ENCODE results near the gene TUB. TPM values are rescaled to one million over a fixed set of nuclear protein-coding genes. Genes with fewer than 3 reads are reported as not detected.

TUB gene
- total RNA-seq, 1 donor from 2014 or later, result 0.29 TPM

DNA sequence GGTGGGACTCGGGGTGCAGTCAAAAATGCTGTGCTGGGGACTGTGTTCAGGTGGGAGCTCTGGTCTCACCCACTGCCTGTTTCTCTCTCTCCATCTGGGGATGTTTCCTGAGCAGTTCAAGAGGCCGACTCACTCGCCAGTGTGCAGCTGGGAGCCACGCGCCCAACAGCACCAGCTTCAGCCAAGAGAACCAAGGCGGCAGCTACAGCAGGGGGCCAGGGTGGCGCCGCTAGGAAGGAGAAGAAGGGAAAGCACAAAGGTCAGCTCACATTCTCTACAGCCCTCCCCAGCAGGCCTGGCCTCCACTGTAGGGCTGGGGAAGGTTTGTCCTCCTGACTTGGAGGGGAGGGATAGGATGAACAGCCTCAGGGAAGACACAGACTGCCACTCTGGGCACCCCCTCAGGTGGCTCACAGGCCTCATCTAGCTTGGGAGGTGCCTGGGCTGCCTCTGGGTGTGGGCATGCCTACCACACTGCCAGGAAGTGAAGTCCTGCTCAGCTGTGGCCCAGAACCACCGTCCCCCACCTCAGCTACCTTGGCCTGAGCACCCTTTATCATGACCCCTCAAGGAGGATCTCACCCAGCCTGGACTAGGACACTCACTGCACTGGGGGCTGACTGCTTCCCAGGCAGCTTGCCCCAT lies 13.0 kb downstream of the TUB start:
- Mint-ChIP-seq H3K27me3 (ENCODE audit: insufficient read depth) (no peaks in the 10 kb centered on the region), H3K4me1 (ENCODE audit: low read depth) (no peaks in the 10 kb centered on the region), H3K9me3 (no peaks in the 10 kb centered on the region), H3K27ac (no peak overlapping the region), H3K4me3 (no peak overlapping the region), H3K36me3 (ENCODE audit: low read depth) (no peaks in the 10 kb centered on the region)
- intact Hi-C loops (cut with micrococcal nuclease), result no loop called here
- no peak for DNase-seq (ENCODE audit: low spot score)

DNA sequence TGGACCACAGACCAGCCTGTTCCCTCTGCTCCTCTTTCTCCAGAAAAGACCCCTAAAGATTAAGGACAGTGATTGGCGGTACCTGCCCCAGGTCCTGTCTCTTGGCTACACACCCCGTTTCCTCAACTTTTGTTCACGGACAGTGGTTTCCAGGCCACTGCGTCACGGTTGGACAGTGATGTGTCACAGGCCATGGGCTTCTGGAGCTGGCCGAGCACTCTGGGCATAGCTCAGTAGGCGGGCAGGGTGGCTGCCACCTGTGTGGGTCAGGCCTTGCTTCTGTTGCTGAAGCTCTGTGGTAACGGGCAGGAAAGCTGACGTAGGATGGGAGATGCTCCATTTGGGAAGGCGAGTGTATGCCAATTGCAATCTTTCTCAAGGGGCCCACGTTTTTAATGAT lies 13.6 kb downstream of the TUB start:
- no peak overlapping the region for H3K27ac Mint-ChIP-seq
- no peak overlapping the region for H3K4me3 Mint-ChIP-seq
- H3K36me3 Mint-ChIP-seq (ENCODE audit: low read depth), result no peaks in the 10 kb centered on the region
- no peak for DNase-seq (ENCODE audit: low spot score)
- H3K4me1 Mint-ChIP-seq (ENCODE audit: low read depth), result no peaks in the 10 kb centered on the region
- intact Hi-C loops (cut with micrococcal nuclease), result no loop called here
- no peaks in the 10 kb centered on the region for H3K27me3 Mint-ChIP-seq (ENCODE audit: insufficient read depth)
- H3K9me3 Mint-ChIP-seq, result no peaks in the 10 kb centered on the region

DNA sequence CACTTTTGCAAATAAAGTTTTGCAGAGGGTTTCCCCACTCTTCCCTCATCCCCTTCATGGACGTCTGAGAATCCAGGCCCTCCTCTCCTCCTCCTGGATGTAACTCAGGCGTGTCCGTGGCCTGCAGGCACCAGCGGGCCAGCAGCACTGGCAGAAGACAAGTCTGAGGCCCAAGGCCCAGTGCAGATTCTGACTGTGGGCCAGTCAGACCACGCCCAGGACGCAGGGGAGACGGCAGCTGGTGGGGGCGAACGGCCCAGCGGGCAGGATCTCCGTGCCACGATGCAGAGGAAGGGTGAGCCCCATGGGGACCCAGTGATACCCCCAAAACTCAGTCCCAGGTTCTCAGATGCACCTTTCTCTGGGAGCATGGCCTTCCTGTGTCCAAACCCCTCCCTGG lies 14.4 kb downstream of the TUB start:
- DNase-seq (ENCODE audit: low spot score), result no peak
- Mint-ChIP-seq H3K27me3 (ENCODE audit: insufficient read depth) (no peaks in the 10 kb centered on the region), H3K9me3 (no peaks in the 10 kb centered on the region), H3K36me3 (ENCODE audit: low read depth) (no peaks in the 10 kb centered on the region), H3K4me3 (no peak overlapping the region), H3K4me1 (ENCODE audit: low read depth) (no peaks in the 10 kb centered on the region), H3K27ac (no peak overlapping the region)
- intact Hi-C loops (cut with micrococcal nuclease), result no loop called here

DNA sequence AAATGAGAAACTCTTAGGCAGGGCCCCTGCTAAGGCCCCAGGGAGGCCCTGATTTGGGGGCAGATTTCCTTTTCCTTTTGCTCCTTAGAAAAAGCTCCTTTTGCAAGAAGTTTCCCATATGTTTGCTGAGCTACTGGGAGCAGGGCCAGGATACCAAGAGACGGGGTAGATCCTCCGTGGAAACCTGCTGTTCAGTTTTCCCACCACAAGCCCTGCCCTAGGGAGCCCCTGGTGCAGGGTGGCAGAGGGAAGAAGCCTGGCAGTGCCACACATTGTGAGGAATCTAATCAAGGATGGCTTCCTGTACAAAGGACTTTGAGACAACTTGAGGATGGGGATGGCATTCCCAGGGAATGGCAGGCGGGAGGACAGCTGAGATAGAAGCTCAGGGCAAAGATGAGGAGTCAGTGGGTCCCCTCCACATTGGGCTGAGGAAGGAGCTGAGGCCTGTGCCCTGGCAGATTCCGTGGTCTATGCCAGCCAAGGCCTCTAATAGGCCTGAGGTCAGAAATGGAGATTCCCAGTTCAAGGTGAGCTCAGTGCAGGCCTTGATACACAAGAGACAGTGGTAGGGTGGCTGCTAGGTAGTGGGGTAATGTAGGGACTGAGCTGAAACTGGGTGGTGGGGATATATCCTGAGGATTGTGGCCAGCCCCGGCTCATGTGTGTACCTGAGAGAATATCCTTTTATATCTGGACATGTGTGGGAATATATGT lies 15.0 kb downstream of the TUB start:
- H3K9me3 Mint-ChIP-seq, result no peaks in the 10 kb centered on the region
- H3K27me3 Mint-ChIP-seq (ENCODE audit: insufficient read depth), result no peaks in the 10 kb centered on the region
- H3K36me3 Mint-ChIP-seq (ENCODE audit: low read depth), result no peaks in the 10 kb centered on the region
- H3K4me3 Mint-ChIP-seq, result no peak overlapping the region
- H3K4me1 Mint-ChIP-seq (ENCODE audit: low read depth), result no peaks in the 10 kb centered on the region
- intact Hi-C loops (cut with micrococcal nuclease), result no loop called here
- no peak overlapping the region for H3K27ac Mint-ChIP-seq
- DNase-seq (ENCODE audit: low spot score), result no peak

DNA sequence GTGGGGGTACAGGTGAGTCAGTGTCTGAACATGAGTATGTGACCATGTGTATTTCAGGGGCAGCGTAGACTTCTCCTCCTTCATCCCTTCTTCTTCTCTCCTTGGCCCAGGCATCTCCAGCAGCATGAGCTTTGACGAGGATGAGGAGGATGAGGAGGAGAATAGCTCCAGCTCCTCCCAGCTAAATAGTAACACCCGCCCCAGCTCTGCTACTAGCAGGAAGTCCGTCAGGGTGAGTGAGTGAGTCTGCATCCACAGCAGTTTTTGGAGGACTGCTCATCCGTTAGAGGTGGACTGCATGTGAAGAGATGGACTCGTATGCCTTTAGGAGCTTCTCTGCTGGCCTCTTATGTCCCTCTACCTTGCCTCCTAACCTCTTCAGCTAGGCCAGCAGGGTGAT lies 15.6 kb downstream of the TUB start:
- intact Hi-C loops (cut with micrococcal nuclease), result no loop called here
- DNase-seq (ENCODE audit: low spot score), result no peak
- Mint-ChIP-seq H3K9me3 (no peaks in the 10 kb centered on the region), H3K27me3 (ENCODE audit: insufficient read depth) (no peaks in the 10 kb centered on the region), H3K4me1 (ENCODE audit: low read depth) (no peaks in the 10 kb centered on the region), H3K27ac (no peak overlapping the region), H3K36me3 (ENCODE audit: low read depth) (no peaks in the 10 kb centered on the region), H3K4me3 (no peak overlapping the region)

DNA sequence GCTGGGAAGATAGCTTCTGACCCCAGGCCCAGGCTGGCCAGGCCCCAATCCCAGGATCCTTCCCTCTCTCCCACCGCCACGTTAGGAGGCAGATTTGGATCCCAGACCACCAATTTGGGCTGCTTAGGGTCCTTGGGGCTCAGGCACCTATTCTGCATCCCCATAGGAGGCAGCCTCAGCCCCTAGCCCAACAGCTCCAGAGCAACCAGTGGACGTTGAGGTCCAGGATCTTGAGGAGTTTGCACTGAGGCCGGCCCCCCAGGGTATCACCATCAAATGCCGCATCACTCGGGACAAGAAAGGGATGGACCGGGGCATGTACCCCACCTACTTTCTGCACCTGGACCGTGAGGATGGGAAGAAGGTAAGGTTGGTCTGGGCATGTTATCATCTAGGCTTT lies 16.1 kb downstream of the TUB start:
- Mint-ChIP-seq H3K4me1 (ENCODE audit: low read depth) (no peaks in the 10 kb centered on the region), H3K27ac (no peak overlapping the region), H3K4me3 (no peak overlapping the region), H3K36me3 (ENCODE audit: low read depth) (no peaks in the 10 kb centered on the region), H3K27me3 (ENCODE audit: insufficient read depth) (no peaks in the 10 kb centered on the region), H3K9me3 (no peaks in the 10 kb centered on the region)
- intact Hi-C loops (cut with micrococcal nuclease), result no loop called here
- DNase-seq (ENCODE audit: low spot score), result no peak

DNA sequence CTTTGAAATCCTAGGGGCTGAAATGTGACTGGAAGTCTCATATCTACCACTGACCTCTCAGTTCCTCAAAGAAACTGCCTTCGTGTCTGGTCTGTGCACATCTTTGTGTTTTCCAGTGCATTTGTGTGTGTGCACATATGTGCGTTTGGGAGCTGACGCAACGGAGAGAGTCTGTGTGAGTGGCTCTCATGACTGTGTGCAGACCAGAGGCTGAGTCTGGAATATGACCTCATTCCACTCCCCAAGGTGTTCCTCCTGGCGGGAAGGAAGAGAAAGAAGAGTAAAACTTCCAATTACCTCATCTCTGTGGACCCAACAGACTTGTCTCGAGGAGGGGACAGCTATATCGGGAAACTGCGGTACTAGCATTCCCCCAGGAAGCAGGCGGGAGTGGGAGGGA lies 16.5 kb downstream of the TUB start:
- intact Hi-C loops (cut with micrococcal nuclease), result no loop called here
- DNase-seq (ENCODE audit: low spot score), result no peak
- H3K27me3 Mint-ChIP-seq (ENCODE audit: insufficient read depth), result no peaks in the 10 kb centered on the region
- H3K36me3 Mint-ChIP-seq (ENCODE audit: low read depth), result no peaks in the 10 kb centered on the region
- H3K4me1 Mint-ChIP-seq (ENCODE audit: low read depth), result no peaks in the 10 kb centered on the region
- H3K4me3 Mint-ChIP-seq, result no peak overlapping the region
- no peak overlapping the region for H3K27ac Mint-ChIP-seq
- H3K9me3 Mint-ChIP-seq, result no peaks in the 10 kb centered on the region

DNA sequence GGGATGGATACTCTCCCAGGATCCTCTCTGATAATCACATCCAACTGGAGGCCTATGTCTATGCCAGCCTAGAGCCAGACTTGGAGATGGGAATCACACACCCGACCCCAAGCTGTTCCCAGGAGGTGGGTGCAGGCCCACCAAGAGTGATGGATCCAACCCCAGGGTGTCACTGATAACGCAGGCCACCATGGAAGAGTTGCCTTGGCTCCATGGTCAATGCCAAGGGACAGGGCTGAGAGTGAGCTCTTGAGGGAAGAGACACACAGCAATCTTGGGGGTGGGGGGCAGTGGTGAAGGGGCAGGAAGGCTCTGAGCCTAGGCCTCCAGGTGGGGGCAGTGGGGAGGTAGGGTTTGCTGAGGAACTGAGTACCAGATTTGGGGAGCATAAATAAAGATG lies 16.9 kb downstream of the TUB start:
- Mint-ChIP-seq H3K36me3 (ENCODE audit: low read depth) (no peaks in the 10 kb centered on the region), H3K4me3 (no peak overlapping the region), H3K27ac (no peak overlapping the region), H3K27me3 (ENCODE audit: insufficient read depth) (no peaks in the 10 kb centered on the region), H3K9me3 (no peaks in the 10 kb centered on the region), H3K4me1 (ENCODE audit: low read depth) (no peaks in the 10 kb centered on the region)
- DNase-seq (ENCODE audit: low spot score), result no peak
- intact Hi-C loops (cut with micrococcal nuclease), result no loop called here

DNA sequence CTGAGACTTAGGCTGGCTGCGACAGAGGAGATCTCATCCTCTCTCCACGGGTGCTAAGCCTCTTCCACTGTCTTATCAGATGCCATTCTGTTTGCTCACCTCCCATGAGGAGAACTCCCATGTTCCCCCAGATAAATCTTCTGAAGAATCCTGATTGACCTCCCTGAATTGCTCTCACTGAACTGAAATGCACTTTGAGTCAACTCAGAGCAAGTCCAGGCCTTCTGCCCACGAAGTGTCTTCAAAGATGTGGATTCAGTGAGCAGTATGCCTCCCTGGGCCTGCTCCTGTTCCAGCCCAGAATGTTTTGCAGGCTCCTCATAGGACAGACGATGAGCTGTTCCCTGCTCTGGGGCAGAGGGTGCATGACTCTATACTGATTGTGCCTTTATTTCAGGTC lies 17.4 kb downstream of the TUB start:
- no peaks in the 10 kb centered on the region for H3K36me3 Mint-ChIP-seq (ENCODE audit: low read depth)
- no peaks in the 10 kb centered on the region for H3K27me3 Mint-ChIP-seq (ENCODE audit: insufficient read depth)
- no peak overlapping the region for H3K4me3 Mint-ChIP-seq
- no peak for DNase-seq (ENCODE audit: low spot score)
- H3K4me1 Mint-ChIP-seq (ENCODE audit: low read depth), result no peaks in the 10 kb centered on the region
- H3K27ac Mint-ChIP-seq, result no peak overlapping the region
- H3K9me3 Mint-ChIP-seq, result no peaks in the 10 kb centered on the region
- intact Hi-C loops (cut with micrococcal nuclease), result no loop called here

DNA sequence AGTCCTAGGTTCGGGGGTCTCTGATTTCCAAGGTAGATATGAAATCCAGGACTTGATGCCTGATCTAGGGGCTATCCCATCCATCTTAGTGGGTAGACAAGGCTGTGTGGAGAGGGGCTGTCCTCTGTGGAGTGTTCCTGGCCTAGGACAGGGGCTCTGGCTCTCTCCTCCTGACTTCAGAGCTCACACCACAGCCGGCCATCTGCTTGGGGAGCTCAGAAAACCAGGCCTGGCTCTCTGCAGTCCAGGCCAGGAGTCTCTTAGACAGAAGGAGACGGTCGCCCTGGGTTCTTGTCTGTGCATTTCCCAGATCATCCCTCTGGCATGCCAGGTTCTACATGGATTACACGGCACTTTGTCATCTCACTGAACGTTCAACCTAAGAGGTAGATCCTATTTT lies 17.9 kb downstream of the TUB start:
- no peak for DNase-seq (ENCODE audit: low spot score)
- H3K27ac Mint-ChIP-seq, result no peak overlapping the region
- H3K27me3 Mint-ChIP-seq (ENCODE audit: insufficient read depth), result no peaks in the 10 kb centered on the region
- H3K9me3 Mint-ChIP-seq, result no peaks in the 10 kb centered on the region
- no peak overlapping the region for H3K4me3 Mint-ChIP-seq
- H3K4me1 Mint-ChIP-seq (ENCODE audit: low read depth), result no peaks in the 10 kb centered on the region
- H3K36me3 Mint-ChIP-seq (ENCODE audit: low read depth), result no peaks in the 10 kb centered on the region
- intact Hi-C loops (cut with micrococcal nuclease), result loop anchor here (1.0 kb wide), 3 partner anchors 66 to 207 kb away; no protein-coding TSS in a partner anchor

DNA sequence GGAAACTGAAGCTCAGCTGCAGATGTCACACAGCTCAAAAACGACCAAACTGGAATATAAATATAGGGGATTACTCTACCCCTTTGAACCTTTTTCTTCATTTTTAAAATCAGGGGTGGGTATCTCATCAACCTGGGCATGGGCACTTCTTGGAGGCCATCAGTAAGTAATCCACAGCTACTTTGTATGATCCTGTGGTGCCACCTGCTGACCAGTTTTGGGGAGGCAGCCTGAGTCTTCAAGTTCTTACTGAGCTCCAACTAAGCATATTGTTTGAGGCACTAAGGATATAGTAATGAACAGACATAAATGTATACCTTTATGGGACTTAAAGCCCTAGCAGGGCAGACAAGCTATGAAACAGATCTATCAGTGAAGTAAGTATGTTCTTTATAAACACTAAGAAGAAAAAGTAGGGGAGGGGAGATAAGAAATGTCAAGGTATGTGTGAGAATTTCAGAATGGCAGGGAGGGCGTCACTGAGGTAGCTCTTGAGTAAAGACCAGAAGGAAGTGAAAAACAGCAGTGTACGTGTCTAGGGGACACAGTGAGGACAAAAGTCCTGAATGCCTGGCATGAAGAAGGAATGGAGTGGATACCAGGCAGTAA lies 18.4 kb downstream of the TUB start:
- H3K36me3 Mint-ChIP-seq (ENCODE audit: low read depth), result no peaks in the 10 kb centered on the region
- no peaks in the 10 kb centered on the region for H3K4me1 Mint-ChIP-seq (ENCODE audit: low read depth)
- no peak overlapping the region for H3K27ac Mint-ChIP-seq

DNA sequence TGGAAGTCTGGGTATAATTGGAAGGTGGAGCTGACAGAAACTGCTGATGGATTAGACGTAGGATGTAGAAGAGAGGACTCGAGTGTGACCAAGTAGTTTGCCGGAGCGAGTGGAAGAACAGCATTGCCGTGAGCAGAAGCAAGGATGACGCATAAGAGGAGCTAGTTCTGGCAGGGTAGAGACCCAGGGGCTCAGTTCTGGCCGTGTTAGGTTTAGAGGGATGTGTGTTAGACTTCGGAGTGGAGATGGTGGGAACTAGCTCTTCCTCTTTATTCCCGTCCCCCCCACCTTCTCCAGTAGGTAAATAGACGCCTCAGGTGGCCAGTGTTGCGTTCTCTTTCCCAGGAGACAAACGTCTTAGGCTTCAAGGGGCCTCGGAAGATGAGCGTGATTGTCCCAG lies 19.1 kb downstream of the TUB start:
- Mint-ChIP-seq H3K9me3 (no peaks in the 10 kb centered on the region), H3K36me3 (ENCODE audit: low read depth) (no peaks in the 10 kb centered on the region), H3K27me3 (ENCODE audit: insufficient read depth) (no peaks in the 10 kb centered on the region), H3K4me1 (ENCODE audit: low read depth) (no peaks in the 10 kb centered on the region), H3K4me3 (no peak overlapping the region), H3K27ac (no peak overlapping the region)
- DNase-seq (ENCODE audit: low spot score), result no peak
- intact Hi-C loops (cut with micrococcal nuclease), result no loop called here

More for the DNA sequence above, 18.4 kb downstream of the TUB start:
- peak; percentile 43 for DNase-seq (ENCODE audit: low spot score)
- Mint-ChIP-seq H3K4me3 (no peak overlapping the region), H3K9me3 (no peaks in the 10 kb centered on the region), H3K27me3 (ENCODE audit: insufficient read depth) (no peaks in the 10 kb centered on the region)
- intact Hi-C loops (cut with micrococcal nuclease), result loop anchor here (1.0 kb wide), 3 partner anchors 66 to 207 kb away; no protein-coding TSS in a partner anchor

DNA sequence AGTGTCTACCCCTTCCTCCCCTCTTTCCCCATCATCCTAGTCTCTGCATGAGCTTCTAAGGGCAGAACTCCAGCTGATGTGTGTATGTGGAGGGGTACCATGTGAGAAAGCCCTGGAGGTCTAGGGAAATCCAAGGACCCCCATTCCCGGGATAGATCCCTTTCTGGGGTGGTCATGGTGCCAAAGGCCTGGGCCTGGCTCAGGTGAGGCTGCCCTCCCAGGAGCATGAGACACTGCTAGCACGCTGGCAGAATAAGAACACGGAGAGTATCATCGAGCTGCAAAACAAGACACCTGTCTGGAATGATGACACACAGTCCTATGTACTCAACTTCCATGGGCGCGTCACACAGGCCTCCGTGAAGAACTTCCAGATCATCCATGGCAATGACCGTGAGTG lies 19.6 kb downstream of the TUB start:
- Mint-ChIP-seq H3K4me1 (ENCODE audit: low read depth) (no peaks in the 10 kb centered on the region), H3K9me3 (no peaks in the 10 kb centered on the region), H3K27me3 (ENCODE audit: insufficient read depth) (no peaks in the 10 kb centered on the region), H3K4me3 (no peak overlapping the region), H3K36me3 (ENCODE audit: low read depth) (no peaks in the 10 kb centered on the region), H3K27ac (no peak overlapping the region)
- intact Hi-C loops (cut with micrococcal nuclease), result no loop called here
- DNase-seq (ENCODE audit: low spot score), result no peak

All from activated T-helper 1 cell treated with anti-CD3 and anti-CD28 coated beads, Interleukin-12 subunit alpha, Interleukin-12 subunit beta, Interleukin-2, Interleukin-4 antibody, amounts not matched to agents 30 ng/mL and 10 ng/mL and 1 ng/mL, durations not matched to agents 14 hours and 24 hours and 36 hours (primary cell).